Common myeloid progenitor, CD34-positive (primary cell): ENCODE results near the gene LMBR1L.

Experiments used
- CTCF ChIA-PET: fragments of 350-600 bp; sonication (Branson Sonifier 250); formaldehyde crosslinking; loops from one replicate; lab custom pipeline; 2021; ENCODE audit warnings: antibody characterized with exemption; lab: Charles Lee
- POLR2A ChIA-PET: fragments of 350-600 bp; sonication (Branson Sonifier 250); formaldehyde crosslinking; loops from one replicate; lab custom pipeline; 2021; ENCODE audit warnings: antibody characterized with exemption; lab: Charles Lee
- DNase-seq, 3 donors: peaks; one replicate each; pipeline versions ENCODE4 v3.0.0 to v3.0.0-alpha.2; 2013
- H3K27ac ChIP-seq, 2 experiments: 1 replicate in 1 of 2; 2 replicates in 1 of 2; pipeline ENCODE4 v1.7.0; 2013; ENCODE audit warnings: inconsistent platforms in 2 of 2, low read length in 2 of 2, mild to moderate bottlenecking in 2 of 2, low read depth in 1 of 2, moderate library complexity in 1 of 2; ENCODE audit not compliant: severe bottlenecking in 2 of 2, insufficient read depth in 1 of 2, poor library complexity in 1 of 2
- H3K27me3 ChIP-seq, 5 experiments: replicated peaks in 2 of 5; 1 replicate in 3 of 5; 2 replicates in 2 of 5; pipeline versions ENCODE4 v1.6.1 to v1.7.0; 2013; ENCODE audit warnings: low read length in 4 of 5, mild to moderate bottlenecking in 2 of 5, moderate library complexity in 2 of 5, inconsistent platforms in 1 of 5; ENCODE audit not compliant: insufficient read depth in 5 of 5, control insufficient read depth in 4 of 5
- H3K36me3 ChIP-seq, 4 experiments: 1 replicate in 2 of 4; 2 replicates in 2 of 4; pipeline versions ENCODE4 v1.6.1 to v1.7.0; 2013; ENCODE audit warnings: low read length in 3 of 4, control low read depth in 1 of 4, mild to moderate bottlenecking in 1 of 4; ENCODE audit not compliant: control insufficient read depth in 4 of 4, insufficient read depth in 4 of 4
- H3K4me1 ChIP-seq, 4 experiments: 1 replicate in 3 of 4; 2 replicates in 1 of 4; pipeline versions ENCODE4 v1.6.1 to v1.7.1; 2013; ENCODE audit warnings: low read length in 3 of 4, mild to moderate bottlenecking in 3 of 4, control low read depth in 1 of 4, inconsistent platforms in 1 of 4, moderate library complexity in 1 of 4; ENCODE audit not compliant: control insufficient read depth in 4 of 4, insufficient read depth in 4 of 4; ENCODE audit errors: control extremely low read depth in 1 of 4
- H3K4me3 ChIP-seq, 7 experiments: 1 replicate in 4 of 7; 2 replicates in 3 of 7; pipeline versions ENCODE4 v1.5.1 to v1.7.0; 2013; ENCODE audit warnings: mild to moderate bottlenecking in 7 of 7, low read length in 6 of 7, moderate library complexity in 6 of 7, inconsistent platforms in 2 of 7, low read depth in 2 of 7, control low read depth in 1 of 7; ENCODE audit not compliant: insufficient read depth in 4 of 7, control insufficient read depth in 1 of 7; ENCODE audit errors: extremely low read depth in 1 of 7
- H3K9me3 ChIP-seq, 5 experiments: 1 replicate in 4 of 5; 2 replicates in 1 of 5; pipeline versions ENCODE4 v1.6.1 to v1.7.1; 2013; ENCODE audit warnings: low read length in 4 of 5, mild to moderate bottlenecking in 2 of 5, inconsistent platforms in 1 of 5, low read depth in 1 of 5, moderate library complexity in 1 of 5; ENCODE audit not compliant: control insufficient read depth in 4 of 5, insufficient read depth in 2 of 5; ENCODE audit errors: control extremely low read depth in 1 of 5
- WGBS: methylation state at CpG from one replicate; pipeline ENCODE4 v1.1.5; 2013; ENCODE audit not compliant: insufficient coverage; 5-methylcytosine and 5-hydroxymethylcytosine counted together

The LMBR1L gene

DNA sequence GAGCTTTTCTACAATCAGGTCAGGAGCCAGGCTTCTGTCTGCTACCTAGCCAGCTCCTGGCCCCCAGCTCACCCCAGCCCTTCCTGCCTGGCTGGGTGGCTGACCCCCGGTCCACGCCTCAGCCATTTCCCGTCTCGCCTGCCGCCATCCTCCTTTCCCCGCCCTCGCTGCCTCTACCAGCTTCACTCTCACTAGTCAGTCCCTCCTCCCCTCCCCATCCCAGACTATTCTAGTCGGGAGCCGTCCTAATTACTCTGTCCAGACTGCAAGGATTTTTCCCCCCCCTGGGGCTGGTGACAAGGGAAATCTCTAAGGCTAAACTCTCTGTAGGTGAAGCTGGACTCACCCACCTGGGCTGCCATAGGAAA lies 16.9 kb downstream of the LMBR1L start:
- Histone ChIP-seq H3K27me3 (peaks cover 15 to 73% (median 34%) of the 10 kb centered on the region in 5 experiments), H3K36me3 (peaks cover 4 to 23% (median 14%) of the 10 kb centered on the region in 4 experiments), H3K27ac (peak overlapping the region in 1 of 2 experiments; percentile 74), H3K4me1 (peaks cover 6 to 52% (median 48%) of the 10 kb centered on the region in 4 experiments), H3K9me3 (no peaks in the 10 kb centered on the region), H3K4me3 (peak overlapping the region in 3 of 7 experiments; percentile 17 to 51 (median 46))
- ChIA-PET POLR2A (interaction anchor here (1.0 kb wide), 1 partner anchor 37 kb away, joined by 3 read pairs; the partner anchor contains the start of gene TUBA1B), CTCF (interaction anchor here (1.3 to 20.9 kb wide), 7 partner anchors 7 to 150 kb away, joined by 3 to 326 read pairs (median 22); partner anchors contain the start of genes LMBR1L, RHEBL1 and TUBA1B)
- no peak for DNase-seq
- 2% methylated on average over 9 of the region's 9 CpGs for WGBS

DNA sequence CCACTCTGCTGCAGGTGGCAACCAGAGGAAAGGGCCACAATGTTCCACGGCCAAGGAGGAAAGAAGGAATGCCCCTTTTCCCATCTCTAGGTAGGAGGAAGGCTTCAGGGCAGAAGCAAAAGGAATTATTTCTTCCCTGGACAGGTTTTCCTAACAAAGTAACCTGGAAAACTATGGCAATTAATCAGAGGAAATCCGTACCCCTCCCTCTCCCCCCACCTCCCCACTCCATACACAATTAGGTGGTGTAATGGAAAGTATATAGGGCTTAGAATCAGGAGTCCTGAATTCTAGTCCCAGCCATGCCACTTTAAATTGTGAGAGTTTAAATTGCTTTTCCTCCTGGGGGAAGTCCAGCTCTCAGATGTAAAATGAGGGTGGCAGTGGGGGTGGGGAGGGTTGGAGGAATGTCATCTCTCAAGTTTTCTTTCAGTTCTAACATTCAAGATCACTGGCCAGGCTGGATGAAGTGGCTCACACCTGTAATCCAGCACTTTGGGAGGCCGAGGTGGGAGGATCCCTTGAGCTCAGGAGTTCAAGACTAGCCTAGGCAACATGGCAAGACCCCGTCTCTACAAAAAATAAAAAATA lies 17.7 kb downstream of the LMBR1L start:
- CTCF ChIA-PET: interaction anchor here (0.8 to 20.9 kb wide), 14 partner anchors 6 to 161 kb away, joined by 3 to 326 read pairs (median 5); partner anchors contain the start of genes LMBR1L, RHEBL1 and TUBA1B
- no peaks in the 10 kb centered on the region for H3K9me3 ChIP-seq
- DNase-seq: no peak
- H3K4me3 ChIP-seq: no peak overlapping the region
- WGBS: 56% methylated on average over 1 of the region's 4 CpGs
- H3K27me3 ChIP-seq: peaks cover 18 to 77% (median 34%) of the 10 kb centered on the region in 5 experiments
- POLR2A ChIA-PET: interaction anchor here (0.6 kb wide), 1 partner anchor 20 kb away, joined by 5 read pairs; no protein-coding TSS in a partner anchor
- H3K36me3 ChIP-seq: peaks cover 4 to 19% (median 14%) of the 10 kb centered on the region in 4 experiments
- peak overlapping the region in 1 of 2 experiments; percentile 74 for H3K27ac ChIP-seq
- peaks cover 9 to 61% (median 56%) of the 10 kb centered on the region in 4 experiments for H3K4me1 ChIP-seq

DNA sequence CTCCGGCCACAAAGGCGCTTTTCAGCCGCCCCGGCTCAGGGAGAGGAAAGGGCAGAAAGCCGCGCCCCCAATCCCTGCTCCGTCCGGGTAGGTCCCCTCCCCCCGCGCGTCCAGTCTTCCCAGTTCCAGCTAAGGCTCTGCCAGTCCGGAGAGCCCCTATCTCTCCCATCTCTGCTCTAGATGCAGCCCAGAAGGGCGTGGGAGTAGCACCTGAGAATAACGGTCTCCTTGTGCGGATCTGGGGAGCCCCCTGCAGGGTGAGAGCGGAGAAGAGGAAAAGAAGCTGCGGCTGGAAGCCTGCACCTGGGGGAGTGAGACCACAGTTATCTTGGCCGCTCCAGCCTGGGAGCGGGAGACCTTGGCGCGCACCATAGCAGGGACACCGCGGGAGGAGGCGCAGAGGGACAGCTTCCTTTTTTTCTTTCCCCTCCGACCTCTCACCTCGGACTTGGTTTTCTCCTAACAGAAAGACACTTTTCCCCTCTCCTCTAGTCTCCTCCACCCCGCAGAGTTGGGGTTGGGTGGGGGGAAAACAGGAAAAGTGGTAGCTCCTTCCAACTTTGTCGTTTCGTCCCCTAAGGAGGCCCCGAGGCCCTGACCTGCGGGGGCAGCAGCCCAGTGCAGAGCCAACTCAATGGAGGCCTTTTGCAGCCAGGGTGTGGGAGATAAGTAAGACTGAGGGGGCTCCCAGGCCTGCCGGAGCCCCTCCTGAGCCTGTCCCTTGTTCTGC lies 18.4 kb downstream of the LMBR1L start:
- POLR2A ChIA-PET: interaction anchor here (0.7 to 1.5 kb wide), 4 partner anchors 9 to 96 kb away, joined by 3 to 6 read pairs (median 4); partner anchors contain the start of genes RHEBL1 and TUBA1B
- H3K4me1 ChIP-seq: peaks cover 11 to 64% (median 58%) of the 10 kb centered on the region in 4 experiments
- peak overlapping the region in 1 of 2 experiments; percentile 74 for H3K27ac ChIP-seq
- peak overlapping the region in 6 of 7 experiments; percentile 2 to 68 (median 42) for H3K4me3 ChIP-seq
- 0% methylated on average over 8 of the region's 32 CpGs for WGBS
- H3K27me3 ChIP-seq: peaks cover 18 to 77% (median 34%) of the 10 kb centered on the region in 5 experiments
- CTCF ChIA-PET: interaction anchor here (1.0 to 20.9 kb wide), 14 partner anchors 5 to 161 kb away, joined by 3 to 326 read pairs (median 6); partner anchors contain the start of genes LMBR1L, RHEBL1 and TUBA1B
- DNase-seq: peak; percentile 27 to 47 (median 42)
- no peaks in the 10 kb centered on the region for H3K9me3 ChIP-seq
- H3K36me3 ChIP-seq: peaks cover 0 to 13% (median 8%) of the 10 kb centered on the region in 4 experiments

DNA sequence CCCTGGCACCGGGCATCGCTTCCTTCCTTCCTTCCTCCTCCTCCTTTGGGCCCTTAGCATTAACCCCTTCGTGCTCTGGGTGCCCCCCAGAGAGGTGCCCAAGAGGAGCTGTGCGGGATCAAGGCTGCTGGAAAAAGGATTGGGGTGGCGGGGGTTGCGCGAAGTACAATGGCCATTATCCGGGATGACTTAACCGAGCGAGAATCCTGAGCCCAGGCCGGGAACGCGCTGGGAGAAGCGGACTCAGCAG lies 18.9 kb downstream of the LMBR1L start:
- WGBS: 2% methylated on average over 14 of the region's 14 CpGs
- DNase-seq: no peak
- peaks cover 18 to 77% (median 34%) of the 10 kb centered on the region in 5 experiments for H3K27me3 ChIP-seq
- CTCF ChIA-PET: interaction anchor here (1.0 to 20.9 kb wide), 8 partner anchors 10 to 162 kb away, joined by 3 to 326 read pairs (median 8); partner anchors contain the start of genes LMBR1L, RHEBL1 and TUBA1B
- POLR2A ChIA-PET: interaction anchor here (0.7 to 1.5 kb wide), 4 partner anchors 9 to 97 kb away, joined by 3 to 6 read pairs (median 4); partner anchors contain the start of genes RHEBL1 and TUBA1B
- peak overlapping the region in 6 of 7 experiments; percentile 2 to 68 (median 42) for H3K4me3 ChIP-seq
- H3K9me3 ChIP-seq: no peaks in the 10 kb centered on the region
- H3K36me3 ChIP-seq: peaks cover 0 to 8% (median 3%) of the 10 kb centered on the region in 4 experiments
- peaks cover 11 to 64% (median 58%) of the 10 kb centered on the region in 4 experiments for H3K4me1 ChIP-seq
- H3K27ac ChIP-seq: peak overlapping the region in 1 of 2 experiments; percentile 40

DNA sequence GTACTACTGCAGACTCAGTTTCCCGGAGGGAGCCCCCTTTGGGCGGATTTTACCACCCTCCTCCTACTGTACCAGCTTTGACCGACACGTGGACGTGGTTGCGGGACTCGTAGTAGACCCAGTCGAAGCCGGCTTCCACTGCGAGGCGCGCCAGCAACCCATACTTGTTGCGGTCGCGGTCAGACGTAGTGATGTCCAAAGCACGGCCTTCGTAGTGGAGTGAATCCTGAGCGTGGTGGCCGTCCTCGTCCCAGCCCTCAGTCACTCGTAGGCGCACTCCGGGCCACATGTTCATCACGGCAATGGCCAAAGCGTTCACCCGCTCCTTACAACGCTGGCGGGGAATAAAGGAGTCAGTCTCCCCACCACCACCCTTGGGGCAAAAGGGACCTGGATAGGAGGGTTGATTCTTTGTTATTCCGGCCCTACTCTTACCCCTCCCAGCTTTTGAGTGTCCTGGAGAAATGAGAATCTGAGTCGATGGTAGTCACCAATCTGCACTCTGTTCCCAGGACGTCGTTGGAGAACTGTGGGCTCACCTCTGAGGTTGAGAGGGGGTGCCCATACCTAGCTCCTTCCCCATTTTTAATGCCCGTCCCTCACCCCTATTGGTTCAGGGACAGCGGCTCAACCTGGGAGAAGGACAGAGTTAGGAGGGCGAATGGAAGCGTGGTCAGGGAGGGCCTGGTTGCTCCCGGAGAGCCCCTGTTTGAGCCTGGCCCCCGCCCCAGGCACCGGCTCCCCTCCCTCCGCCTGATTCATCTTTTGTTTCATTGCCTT lies 19.4 kb downstream of the LMBR1L start:
- Histone ChIP-seq H3K27me3 (peaks cover 18 to 77% (median 34%) of the 10 kb centered on the region in 5 experiments), H3K27ac (peak overlapping the region in 1 of 2 experiments; percentile 40), H3K36me3 (peaks cover 0 to 5% (median under 1%) of the 10 kb centered on the region in 4 experiments), H3K9me3 (no peaks in the 10 kb centered on the region), H3K4me1 (peaks cover 11 to 64% (median 58%) of the 10 kb centered on the region in 4 experiments), H3K4me3 (peak overlapping the region in 3 of 7 experiments; percentile 36 to 68 (median 50))
- ChIA-PET POLR2A (interaction anchor here (0.7 to 1.5 kb wide), 4 partner anchors 10 to 97 kb away, joined by 3 to 6 read pairs (median 4); partner anchors contain the start of genes RHEBL1 and TUBA1B), CTCF (interaction anchor here (1.8 to 20.9 kb wide), 6 partner anchors 10 to 40 kb away, joined by 7 to 326 read pairs (median 15); partner anchors contain the start of genes LMBR1L, RHEBL1 and TUBA1B)
- DNase-seq: peak in 1 of 3 donors; percentile 21
- 8% methylated on average over 34 of the region's 41 CpGs for WGBS
